GM18868 (cell line): Measurements from ENCODE around the gene TICAM1.
"Not testable (repeated sequence)": the region's sequence is repeated elsewhere in the genome, so short reads cannot be mapped to it uniquely, and the experiment has no call there.

Source experiments
- ATAC-seq: cut with Tn5 transposase; IDR thresholded peaks from one replicate; pipeline ENCODE4 v1.9.1; 2021; ENCODE audit warnings: mild to moderate bottlenecking, moderate library complexity; ENCODE audit not compliant: unreplicated experiment

The TICAM1 gene

DNA sequence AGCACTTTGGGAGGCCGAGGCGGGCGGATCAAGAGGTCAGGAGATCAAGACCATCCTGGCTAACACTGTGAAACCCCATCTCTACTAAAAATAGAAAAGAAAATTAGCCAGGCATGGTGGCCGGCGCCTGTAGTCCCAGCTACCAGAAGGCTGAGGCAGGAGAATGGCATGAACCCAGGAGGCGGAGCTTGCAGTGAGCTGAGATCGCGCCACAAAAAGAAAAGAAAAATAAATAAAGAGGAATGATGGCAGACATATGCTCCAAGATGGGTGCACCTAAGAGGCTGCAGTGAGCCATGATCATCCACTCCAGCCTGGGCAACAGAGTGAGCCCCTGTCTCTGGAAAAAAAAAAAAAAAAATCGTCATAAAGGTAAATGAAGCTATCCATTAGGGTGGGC, 14.5 kb upstream of the TICAM1 start:
- ATAC-seq = not testable (repeated sequence)

DNA sequence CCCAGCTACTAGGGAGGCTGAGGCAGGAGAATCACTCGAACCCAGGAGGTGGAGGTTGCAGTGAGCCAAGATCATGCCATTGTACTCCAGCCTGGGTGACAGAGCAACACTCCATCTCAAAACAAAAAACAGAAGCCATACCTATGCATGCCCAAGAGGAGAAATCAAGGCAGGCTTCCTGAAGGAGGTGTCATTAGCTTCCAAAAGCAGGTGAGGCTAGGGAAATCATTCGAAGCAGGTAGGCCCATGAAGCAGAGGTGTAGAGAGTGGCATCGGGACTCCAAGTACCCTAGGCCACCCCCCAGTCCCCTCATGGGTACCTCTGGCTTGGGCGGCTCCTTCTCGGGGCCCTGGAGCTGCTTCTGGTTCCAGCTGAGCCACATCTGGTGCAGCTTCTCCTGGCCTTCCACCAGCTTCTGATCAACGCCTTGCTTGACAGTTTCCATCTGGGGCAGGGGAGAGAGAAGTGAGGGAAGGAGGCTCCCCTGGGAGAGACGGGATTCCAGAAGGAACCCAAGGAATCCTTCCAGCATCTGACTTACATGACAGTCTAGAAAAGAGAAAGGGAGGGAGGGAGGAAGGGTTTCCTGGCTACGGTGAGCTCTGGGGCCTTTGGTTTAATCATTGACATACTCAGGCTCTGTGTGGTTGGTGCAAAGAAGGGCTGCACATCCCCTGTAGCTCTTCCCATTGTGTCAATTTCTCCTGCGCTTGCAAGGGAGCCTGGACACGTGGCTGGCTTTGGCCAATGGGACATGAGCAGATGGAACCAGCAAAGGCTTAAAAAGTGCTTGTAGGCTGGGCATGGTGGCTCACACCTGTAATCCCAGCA, 13.1 kb upstream of the TICAM1 start:
- ATAC-seq = no peak

DNA sequence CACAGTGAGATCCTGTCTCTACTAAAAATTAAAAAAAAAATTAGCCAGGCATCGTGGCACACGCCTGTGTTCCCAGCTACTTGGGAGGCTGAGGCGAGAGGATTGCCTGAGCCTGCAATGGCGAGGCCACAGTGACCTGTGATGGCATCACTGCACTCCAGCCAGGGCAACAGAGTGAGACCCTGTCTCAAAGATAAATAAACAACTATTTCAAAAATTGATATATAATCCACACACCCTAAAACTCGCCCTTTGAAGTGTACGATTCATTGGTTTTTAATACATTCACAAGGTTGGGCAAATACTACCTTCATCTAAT, 12.1 kb upstream of the TICAM1 start:
- no peak for ATAC-seq

DNA sequence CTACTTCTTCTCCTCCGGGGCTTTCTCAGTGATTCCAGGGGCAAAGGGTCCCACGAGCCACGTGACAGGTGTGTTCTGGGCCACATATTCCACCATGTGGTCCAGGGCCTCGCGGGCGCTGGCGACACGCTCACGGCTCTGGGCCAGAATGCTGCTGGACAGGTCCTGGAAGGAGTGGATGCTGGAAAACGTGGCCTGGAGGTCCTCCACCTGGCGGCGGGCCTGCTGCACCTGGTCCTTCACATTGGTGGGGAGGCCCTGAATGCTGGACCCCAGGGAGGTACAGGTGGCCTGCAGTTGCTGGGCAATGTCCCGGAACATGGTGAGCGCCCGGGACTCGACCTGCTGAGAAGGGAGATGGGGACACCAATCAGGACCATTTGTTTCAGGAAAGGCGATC, 7.7 kb upstream of the TICAM1 start:
- ATAC-seq = no peak

DNA sequence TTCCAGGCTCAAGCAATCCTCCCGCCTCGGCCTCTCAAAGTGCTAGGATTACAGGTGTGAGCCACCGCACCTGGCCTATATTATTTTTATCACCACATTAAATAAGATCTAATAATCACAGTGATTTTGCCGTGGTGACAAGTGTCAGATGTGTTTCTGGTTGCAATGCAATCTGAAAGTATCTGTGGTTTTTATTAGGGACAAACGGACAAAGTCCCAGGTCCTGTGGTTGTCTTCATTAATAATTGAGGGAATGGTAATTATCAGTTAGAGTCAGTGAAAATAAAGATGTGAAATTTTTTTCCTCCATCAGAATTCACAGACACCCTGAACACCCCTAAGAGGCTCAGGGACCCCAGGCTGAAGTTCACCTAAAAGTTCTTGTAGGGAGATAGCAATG, 1.3 kb upstream of the TICAM1 start:
- no peak for ATAC-seq

DNA sequence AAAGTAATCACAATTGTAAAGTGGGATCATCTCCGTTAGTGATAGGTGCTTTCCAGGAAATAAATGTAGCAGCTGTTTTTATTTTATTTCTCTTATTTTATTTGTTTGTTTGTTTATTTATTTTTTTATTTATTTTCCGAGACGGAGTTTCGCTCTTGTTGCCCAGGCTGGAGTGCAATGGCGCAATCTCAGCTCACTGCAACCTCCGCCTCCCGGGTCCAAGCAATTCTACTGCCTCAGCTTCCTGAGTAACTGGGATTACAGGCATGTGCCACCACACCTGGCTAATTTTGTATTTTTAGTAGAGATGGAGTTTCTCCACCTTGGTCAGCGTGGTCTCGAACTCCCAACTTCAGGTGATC, 448 bp upstream of the TICAM1 start:
- ATAC-seq = not testable (repeated sequence)

DNA sequence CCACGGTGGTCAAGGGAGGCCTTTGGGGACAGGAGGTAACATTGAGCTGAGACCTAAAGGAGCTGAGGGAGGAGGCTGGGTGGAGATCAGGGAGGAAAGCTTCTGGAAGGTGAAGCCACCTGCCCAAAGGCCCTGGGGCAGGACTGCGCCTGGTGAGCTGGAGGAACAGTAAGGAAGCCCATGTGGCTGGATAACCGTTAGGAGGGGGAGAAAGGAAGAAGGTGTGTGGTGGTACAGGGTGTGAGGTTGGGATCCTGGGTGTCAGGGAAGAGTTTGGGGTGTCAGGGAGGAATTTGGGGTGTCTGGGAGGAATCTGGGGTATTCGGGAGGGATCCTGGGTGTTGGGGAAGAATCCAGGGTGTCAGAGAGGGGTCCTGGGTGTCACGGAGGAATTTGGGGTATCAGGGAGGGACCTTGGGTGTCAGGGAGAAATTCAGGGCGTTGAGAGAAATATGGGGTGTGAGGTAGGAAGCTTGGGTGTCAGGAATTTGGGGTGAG, 695 bp downstream of the TICAM1 start:
- no peak for ATAC-seq

DNA sequence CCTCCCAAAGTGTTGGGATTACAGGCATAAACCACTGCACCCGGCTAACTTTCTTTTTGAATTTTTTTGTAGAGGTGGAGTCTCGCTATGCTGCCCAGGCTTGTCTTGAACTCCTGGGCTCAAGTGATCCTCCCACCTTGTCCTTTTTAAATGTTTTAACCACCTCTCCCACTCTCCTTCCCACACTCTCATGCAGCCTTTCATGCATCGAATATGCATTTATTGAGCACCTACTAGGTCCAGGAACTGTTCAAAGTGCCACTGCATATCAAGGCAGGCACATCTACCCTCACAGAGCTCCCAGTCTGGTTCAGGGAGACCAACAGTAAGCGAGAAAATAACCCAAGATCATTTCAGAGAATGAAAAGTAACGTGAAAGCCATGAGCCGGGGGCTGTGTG, 1.2 kb downstream of the TICAM1 start:
- ATAC-seq = no peak

DNA sequence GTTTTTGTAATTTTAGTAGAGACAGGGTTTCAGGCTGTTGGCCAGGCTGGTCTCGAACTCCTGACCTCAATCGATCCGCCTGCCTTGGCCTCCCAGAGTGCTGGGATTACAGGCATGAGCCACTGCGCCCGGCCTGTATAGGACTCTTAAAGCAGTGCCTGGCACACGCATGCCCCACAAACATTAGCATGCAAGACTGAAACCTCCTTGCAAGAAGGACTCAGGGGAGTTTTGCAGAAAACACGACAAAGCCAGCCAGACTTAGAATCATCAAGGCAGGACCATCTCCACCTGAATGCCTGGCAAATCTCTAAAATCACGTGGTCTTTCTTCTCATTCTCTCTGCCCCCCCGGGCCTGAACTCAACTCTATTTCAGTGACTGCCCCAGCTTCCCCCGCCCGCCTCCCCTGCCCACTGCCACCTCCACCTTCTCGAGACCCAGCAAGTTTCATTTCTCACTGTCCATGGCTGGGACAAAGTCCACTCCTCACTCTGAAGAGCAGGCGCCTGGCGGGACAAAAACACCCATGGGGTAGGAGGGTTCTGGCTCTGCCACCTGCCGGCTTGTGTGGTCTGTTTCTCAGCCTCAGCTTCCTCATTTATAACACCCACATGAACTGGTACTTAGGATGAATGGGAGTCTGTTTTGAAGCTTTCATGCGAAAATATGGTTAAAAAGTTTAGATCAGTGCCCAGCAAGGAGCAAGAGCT, 2.4 kb downstream of the TICAM1 start:
- no peak for ATAC-seq

DNA sequence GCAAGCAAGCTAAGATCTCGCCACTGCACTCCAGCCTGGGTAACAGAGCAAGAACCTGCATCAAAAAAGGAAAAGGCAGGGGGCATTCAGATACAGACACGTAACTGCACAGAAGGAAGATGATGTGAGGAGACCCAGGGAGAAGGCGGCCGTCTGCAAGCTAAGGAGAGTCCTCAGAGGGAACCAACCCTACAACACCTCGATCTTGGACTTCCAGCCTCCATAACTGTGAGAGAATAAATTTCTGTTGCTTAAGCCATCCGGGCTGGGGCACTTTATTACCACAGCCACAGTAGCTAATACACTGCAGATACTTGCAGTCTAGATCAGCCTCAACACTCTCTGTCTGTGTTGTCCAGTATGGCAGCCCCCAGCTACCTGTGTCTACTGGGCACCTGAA, 7.9 kb downstream of the TICAM1 start:
- no peak for ATAC-seq

DNA sequence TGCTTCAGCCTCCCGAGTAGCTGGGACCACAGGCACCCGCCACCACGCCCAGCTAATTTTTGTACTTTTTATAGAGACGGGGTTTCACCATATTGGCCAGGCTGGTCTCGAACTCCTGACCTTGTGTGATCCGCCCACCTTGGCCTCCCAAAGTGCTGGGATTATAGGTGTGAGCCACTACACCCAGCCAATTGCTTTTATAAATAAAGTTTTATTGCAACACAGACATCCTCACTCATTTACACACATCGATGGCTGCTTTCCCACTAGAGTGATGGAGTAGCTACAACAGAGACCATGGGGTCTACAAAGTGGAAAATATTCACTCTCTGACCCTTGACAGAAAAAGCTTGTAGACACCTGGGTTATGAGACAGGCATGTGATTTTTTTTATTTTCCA, 9.2 kb downstream of the TICAM1 start:
- ATAC-seq = not testable (repeated sequence)

DNA sequence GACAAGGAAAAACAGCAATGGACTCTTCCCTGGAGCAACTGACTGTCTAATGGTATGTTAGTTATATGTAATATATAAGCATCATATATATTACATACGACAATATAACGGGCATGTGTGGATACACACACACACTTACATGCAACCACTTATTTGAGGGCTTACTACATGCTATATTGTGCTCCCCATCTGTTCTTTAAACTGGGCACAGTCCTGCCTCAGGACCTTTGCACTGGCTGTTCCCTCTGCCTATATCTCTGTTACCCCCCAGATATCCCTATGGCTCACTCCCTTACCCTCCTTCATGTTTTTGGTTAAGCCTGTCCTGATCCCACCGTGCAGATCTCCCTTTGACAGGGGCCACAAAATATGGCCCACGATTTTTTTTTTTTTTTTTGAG, 10.2 kb downstream of the TICAM1 start:
- no peak for ATAC-seq

DNA sequence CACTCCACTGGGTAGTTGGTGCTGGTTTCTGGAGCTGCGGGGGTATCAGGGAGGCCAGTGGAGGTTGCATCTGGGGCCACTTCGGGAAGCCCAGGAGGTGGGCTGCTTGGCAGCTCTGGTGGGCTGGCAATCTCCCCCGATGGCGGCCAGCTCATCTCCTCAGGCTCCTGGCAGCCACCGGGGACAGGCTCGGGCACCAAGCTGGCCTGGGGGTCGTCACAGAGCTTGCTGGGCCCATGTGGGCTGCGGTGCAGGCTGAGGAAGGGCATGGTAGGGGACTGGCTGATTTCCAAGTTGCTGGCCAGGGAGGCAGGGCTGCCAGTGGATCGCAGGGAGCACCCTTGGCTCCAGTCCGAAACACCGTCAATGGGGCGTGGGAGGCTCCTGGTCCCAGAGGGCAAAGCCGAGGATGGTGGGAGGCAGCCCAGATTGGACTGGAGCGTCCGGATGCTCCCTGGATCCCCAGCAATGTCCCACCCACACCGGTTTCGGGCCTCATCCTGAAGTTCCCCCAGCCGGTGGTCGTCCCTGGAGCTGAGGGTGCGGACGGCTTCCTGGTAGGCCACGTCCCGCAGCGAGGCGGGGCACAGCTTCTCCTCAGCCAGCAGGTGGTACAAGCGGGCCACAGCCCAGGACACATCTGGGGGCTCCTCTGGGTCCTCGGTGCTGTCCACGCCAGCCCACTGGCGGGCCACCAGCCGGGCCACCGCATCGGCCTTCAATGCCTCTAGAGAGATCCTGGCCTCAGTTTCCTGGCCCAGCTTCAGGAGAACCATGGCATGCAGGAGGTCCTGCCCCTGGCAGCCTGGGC, 13.8 kb downstream of the TICAM1 start:
- no peak for ATAC-seq

DNA sequence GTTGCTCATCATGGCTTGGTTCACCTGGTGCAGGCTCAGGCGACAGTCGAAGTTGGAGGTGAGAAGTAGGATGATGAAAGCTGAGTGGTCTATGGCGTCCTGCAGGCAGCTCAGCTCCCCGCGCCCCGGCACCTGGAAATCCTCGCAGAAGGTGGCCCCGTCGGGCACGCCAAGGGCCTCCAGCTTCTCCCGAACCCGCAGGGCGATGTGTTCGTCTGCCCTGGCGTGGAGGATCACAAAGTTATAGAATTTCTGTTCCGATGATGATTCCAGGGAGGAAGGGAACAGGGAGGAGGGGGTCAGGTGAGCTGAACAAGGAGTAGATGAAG, 14.6 kb downstream of the TICAM1 start:
- ATAC-seq = no peak

DNA sequence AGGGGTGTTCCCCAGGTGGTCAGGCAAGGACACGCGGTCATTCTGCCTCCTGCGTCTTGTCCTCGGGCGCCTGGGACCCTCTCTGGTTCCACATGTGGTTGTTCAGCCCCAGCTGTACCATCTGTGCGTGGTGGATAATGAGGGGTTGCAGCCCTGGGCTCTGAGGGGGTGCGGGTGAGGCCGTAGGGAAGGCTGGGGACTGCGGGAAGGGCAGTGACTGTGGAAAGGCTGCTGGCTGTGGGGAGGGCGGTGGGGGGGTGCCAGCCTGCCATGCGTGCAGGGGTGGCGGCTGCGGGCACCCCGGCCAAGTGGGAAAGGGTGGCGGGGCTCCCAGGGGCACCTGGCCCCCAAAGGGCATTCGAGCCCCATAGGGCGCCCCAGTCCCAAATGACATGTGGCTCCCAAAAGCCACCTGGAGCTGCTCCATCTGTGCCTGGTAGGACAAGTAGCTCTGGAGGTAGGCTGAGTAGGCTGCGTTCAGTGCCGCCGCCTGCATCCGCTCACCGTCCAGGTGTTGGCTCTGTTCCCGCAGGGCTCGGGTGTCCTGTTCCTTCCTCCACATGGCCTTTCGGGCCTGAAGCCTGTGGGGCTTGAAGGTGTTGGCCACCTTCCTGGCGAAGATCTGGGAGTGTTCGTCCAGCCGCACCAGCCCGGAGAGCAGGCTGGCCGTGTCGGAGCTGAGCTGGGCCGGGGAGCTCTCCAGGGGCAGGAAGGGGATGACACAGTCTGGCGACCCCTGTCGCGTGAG, 15.1 kb downstream of the TICAM1 start:
- ATAC-seq = no peak

DNA sequence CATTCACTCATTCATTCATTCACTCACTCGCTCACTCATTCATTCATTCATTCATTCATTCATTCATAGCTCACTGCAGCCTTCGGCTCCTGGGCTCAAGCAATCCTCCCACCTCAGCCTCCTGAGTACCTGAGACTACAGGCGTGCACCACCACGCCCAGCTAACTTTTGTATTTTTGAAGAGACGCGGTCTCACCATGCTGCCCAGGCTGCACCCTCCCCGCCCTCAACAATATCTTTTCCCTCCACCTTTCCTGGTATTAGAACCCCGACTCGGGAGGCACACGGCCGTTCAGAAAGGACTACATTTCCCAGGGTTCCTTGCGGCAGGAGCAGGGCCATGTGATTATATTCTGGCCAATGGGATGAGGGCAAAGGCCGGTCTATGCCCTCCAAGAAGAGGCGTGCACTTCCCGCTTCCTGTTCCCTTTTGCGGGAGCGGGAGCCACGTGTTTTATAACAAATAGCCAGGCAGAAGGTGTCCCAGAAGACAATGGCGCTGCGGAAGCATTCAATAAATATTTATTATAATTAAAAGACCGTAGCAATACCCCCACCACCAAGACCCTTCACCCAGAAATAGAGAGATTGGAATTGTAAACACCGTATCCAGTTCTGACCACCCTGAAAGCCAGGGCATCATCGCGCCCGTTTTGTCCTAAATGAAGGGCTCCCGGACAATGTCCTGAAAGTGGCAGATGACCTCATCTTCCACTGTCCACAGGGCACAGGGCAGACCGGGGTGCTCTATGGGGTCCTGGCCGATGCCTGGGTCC, 15.9 kb downstream of the TICAM1 start:
- no peak for ATAC-seq

DNA sequence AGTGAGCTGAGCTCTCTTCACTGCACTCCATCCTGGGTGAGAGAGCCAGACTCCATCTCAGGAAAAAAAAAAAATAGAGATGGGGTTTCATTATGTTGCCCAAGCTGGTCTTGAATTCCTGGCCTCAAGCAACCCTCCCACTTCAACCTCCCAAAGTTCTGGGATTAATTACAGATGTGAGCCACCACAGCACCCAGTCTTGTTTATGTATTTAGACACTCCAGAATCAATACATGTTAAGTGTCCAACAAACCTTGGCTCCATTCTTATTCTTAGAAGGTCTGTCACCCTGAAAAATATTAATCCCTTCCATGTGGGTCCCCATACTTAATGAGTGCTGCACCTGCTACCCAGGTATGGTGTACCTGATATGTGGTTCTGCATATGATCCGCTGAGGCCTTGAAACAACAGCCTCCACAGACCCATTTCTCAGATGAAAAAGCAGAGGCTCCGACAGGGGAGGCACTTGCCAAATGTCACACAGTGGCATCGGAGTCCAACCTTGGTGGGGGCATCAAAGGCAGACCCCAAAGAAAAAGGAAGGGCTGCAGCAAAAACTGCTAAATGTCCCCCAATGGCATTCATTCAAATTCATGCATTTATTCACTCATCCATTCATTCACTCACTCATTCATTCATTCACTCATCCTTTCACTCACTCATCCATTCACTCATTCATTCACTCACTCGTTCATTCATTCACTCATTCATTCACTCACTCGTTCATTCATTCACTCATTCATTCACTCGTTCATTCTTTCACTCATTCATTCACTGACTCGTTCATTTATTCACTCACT, 16.7 kb downstream of the TICAM1 start:
- no peak for ATAC-seq

DNA sequence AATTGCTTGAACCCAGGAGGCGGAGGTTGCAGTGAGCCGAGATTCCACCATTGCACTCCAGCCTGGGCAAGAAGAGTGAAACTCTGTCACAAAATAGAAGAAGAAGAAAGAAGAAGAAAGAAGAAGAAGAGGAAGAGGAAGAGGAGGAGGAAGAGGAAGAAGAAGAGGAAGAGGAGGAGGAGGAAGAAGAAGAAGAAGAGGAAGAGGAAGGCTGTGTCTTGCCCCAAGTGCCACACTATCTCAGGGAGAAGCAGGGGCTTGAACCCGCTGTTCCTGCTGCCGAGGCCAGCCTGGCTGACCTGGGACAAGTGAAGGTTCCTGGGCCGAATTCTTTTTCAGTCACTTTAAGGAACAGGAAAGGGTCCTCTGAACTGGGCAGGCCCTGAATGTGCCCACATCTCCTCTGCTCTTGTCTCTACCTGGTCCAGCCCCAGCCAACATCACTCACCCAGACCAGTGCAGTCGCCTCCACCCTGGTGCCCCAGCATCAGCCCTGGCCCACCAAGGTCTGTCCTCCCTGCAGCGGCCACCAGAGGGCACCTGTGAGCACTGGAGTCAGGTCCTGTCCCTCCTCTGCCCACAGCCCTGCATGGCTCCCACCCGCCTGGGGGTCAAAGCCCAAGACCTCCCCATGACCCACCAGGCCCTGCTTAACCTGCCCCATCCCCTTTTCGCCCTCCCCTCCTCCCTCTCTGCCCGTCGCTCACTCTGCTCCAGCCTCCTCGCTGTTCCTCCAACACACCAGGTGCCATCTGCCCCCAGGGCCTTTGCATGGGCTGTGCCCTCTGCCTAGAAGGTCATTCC, 20.0 kb downstream of the TICAM1 start:
- ATAC-seq = no peak

DNA sequence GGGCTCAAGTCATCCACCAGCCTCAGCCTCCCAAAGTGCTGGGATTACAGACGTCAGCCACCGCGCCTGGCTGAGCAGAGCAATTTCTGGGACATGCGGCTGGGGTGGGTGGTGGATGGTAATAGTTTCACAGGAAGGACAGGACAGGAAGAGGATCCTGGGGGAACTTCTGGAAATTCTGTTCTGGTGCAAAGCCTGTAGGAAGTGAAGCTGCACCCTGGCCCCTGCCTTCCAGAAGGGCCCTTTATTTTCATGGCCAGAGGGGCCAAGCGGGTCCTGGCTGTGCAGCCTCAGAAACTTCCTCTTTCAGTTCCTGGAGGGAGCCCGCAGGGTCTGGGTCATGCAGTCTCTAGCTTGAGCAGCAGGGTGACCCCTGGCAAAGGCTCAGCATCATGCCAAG, 24.3 kb downstream of the TICAM1 start:
- no peak for ATAC-seq
